HL-60 (cell line): ENCODE data around the gene TUBB3.

Experiments
- DNase-seq, 2 experiments: peaks; one replicate each; pipeline ENCODE4 v3.0.0-alpha.2; 2010 to 2020; ENCODE audit warnings: low read depth in 1 of 2, low spot score in 1 of 2
- H3K27ac ChIP-seq: fragments of 250-450 bp; sonication (Bioruptor Pico); replicated peaks from 2 replicates; pipeline ENCODE4 v1.5.1; 2020; ENCODE audit warnings: mild to moderate bottlenecking, moderate library complexity
- H3K27me3 ChIP-seq: fragments of 250-450 bp; sonication (Bioruptor Pico); 2 replicates; pipeline ENCODE4 v1.5.1; 2021; ENCODE audit warnings: mild to moderate bottlenecking, moderate library complexity; ENCODE audit not compliant: insufficient read depth, poor library complexity, severe bottlenecking
- H3K4me3 ChIP-seq: replicated peaks from 2 replicates; pipeline ENCODE4 v1.5.1; 2011; ENCODE audit warnings: mild to moderate bottlenecking, control low read depth, low read length; ENCODE audit not compliant: insufficient read depth
- GABPA ChIP-seq: IDR thresholded peaks from 2 replicates; pipeline ENCODE4 v1.6.1; 2012; ENCODE audit warnings: low read depth
- POLR2AphosphoS5 ChIP-seq: IDR thresholded peaks from 2 replicates; pipeline ENCODE4 v1.6.1; 2012; ENCODE audit warnings: low read depth
- SPI1 ChIP-seq: IDR thresholded peaks from 2 replicates; pipeline ENCODE4 v1.6.1; 2012; ENCODE audit warnings: low read depth, mild to moderate bottlenecking, borderline replicate concordance
- TF ChIP-seq, protein P1 (sequence below): IDR thresholded peaks from 2 replicates; pipeline ENCODE4 v1.6.1; 2012; ENCODE audit warnings: low read depth; ENCODE audit not compliant: insufficient replicate concordance
- TF ChIP-seq, protein P2 (sequence below): IDR thresholded peaks from one replicate; pipeline ENCODE4 v1.5.1; 2011; ENCODE audit warnings: low read length, control low read depth, inconsistent platforms; ENCODE audit not compliant: insufficient read depth

Gene TUBB3

DNA sequence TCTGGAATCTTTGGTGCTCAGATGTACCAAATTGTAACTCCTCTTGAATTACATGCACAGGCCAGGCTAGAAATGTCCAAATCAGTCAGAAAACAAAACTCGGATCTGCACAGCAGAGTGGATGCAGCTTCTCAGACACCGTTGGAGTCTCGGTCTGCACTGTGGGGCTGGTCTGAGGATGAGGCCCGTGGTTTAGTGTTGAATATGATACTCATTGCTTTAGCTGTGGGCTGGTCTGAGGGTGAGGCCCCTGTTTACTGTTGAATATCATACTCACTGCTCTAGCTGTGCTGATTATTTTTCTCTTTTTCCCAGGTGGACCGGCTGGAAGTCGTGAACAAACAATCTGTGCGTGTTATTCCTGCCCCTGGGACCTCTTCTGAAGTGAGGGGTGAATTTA, 61.1 kb downstream of the TUBB3 start:
- no peak for DNase-seq
- Histone ChIP-seq H3K27me3 (no peaks in the 10 kb centered on the region), H3K4me3 (no peak overlapping the region), H3K27ac (no peak overlapping the region)
- TF ChIP-seq, protein P1, sequence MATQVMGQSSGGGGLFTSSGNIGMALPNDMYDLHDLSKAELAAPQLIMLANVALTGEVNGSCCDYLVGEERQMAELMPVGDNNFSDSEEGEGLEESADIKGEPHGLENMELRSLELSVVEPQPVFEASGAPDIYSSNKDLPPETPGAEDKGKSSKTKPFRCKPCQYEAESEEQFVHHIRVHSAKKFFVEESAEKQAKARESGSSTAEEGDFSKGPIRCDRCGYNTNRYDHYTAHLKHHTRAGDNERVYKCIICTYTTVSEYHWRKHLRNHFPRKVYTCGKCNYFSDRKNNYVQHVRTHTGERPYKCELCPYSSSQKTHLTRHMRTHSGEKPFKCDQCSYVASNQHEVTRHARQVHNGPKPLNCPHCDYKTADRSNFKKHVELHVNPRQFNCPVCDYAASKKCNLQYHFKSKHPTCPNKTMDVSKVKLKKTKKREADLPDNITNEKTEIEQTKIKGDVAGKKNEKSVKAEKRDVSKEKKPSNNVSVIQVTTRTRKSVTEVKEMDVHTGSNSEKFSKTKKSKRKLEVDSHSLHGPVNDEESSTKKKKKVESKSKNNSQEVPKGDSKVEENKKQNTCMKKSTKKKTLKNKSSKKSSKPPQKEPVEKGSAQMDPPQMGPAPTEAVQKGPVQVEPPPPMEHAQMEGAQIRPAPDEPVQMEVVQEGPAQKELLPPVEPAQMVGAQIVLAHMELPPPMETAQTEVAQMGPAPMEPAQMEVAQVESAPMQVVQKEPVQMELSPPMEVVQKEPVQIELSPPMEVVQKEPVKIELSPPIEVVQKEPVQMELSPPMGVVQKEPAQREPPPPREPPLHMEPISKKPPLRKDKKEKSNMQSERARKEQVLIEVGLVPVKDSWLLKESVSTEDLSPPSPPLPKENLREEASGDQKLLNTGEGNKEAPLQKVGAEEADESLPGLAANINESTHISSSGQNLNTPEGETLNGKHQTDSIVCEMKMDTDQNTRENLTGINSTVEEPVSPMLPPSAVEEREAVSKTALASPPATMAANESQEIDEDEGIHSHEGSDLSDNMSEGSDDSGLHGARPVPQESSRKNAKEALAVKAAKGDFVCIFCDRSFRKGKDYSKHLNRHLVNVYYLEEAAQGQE: no peak
- TF ChIP-seq GABPA: no peak
- no peak for TF ChIP-seq POLR2AphosphoS5
- TF ChIP-seq SPI1: no peak
- TF ChIP-seq, protein P2, sequence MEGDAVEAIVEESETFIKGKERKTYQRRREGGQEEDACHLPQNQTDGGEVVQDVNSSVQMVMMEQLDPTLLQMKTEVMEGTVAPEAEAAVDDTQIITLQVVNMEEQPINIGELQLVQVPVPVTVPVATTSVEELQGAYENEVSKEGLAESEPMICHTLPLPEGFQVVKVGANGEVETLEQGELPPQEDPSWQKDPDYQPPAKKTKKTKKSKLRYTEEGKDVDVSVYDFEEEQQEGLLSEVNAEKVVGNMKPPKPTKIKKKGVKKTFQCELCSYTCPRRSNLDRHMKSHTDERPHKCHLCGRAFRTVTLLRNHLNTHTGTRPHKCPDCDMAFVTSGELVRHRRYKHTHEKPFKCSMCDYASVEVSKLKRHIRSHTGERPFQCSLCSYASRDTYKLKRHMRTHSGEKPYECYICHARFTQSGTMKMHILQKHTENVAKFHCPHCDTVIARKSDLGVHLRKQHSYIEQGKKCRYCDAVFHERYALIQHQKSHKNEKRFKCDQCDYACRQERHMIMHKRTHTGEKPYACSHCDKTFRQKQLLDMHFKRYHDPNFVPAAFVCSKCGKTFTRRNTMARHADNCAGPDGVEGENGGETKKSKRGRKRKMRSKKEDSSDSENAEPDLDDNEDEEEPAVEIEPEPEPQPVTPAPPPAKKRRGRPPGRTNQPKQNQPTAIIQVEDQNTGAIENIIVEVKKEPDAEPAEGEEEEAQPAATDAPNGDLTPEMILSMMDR: no peak

DNA sequence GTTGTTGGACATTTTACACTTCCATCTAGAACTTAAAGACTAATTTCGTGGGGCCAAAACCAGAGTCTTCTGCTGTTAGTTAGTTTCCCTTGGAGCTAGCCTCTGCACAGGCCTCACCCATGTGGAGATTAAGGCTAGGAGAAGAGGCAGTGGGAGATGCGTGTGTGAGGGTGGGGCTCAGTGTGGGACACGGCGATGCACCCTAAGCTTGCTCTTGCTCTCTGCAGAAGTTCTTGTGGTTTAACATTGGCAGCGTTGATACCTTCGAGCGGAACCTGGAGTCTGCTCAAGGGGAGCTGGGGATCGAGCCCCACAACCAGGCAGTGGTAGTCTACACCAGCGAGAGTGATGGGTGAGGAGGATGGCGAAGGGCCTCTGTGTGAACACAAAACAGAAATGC, 62.1 kb downstream of the TUBB3 start:
- TF ChIP-seq, protein P2: no peak
- TF ChIP-seq, protein P1: no peak
- TF ChIP-seq POLR2AphosphoS5 (no peak), SPI1 (no peak), GABPA (no peak)
- H3K27ac ChIP-seq: no peak overlapping the region

More for the DNA sequence above, 62.1 kb downstream of the TUBB3 start:
- H3K4me3 ChIP-seq: no peak overlapping the region
- H3K27me3 ChIP-seq: no peaks in the 10 kb centered on the region
- no peak for DNase-seq
